IPS-18c (cell line): ENCODE results near the gene CHRDL2.
"Not testable (repeated sequence)": the region's sequence is repeated elsewhere in the genome, so short reads cannot be mapped to it uniquely, and the experiment has no call there.

Experiments
- H3K4me3 ChIP-seq: 2 replicates; pipeline ENCODE4 v1.7.0; 2013; ENCODE audit warnings: low read depth, mild to moderate bottlenecking, low read length, moderate library complexity; ENCODE audit not compliant: insufficient read depth
- H3K9me3 ChIP-seq: one replicate; pipeline ENCODE4 v1.6.1; 2013; ENCODE audit warnings: mild to moderate bottlenecking, low read length, moderate library complexity; ENCODE audit not compliant: control insufficient read depth, insufficient read depth

Gene CHRDL2

DNA sequence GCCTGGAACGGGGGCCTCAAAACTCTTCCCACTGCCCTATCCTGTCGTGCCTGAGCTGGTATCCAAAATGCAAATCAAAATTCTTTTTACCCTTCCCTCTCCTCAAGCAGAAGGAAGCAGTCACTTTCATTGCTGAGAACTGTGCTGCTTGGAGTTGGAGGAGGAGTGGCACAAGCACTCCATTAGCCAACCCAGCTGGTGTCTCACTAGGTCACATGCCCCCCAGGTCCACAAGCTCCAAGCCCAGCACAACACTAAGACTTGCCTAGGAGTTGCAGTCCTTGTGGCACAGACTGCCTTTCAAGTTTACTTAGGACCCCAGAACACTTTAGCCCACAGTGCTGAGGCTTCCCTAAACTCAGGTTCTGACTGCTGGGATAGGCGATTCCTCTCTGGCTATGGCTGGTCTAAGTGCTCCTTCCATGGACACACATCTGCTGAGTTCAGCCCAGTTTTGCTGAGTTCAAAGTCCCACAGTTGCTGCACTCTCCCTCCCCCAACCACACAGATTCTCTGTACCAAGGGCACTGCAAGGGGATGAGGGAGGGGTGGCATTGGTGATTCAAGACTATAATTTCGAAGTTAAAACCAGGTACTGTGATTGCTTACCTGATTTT lies 68.6 kb downstream of the CHRDL2 start:
- Histone ChIP-seq H3K4me3 (no peak overlapping the region), H3K9me3 (peaks cover 2% of the 10 kb centered on the region)

DNA sequence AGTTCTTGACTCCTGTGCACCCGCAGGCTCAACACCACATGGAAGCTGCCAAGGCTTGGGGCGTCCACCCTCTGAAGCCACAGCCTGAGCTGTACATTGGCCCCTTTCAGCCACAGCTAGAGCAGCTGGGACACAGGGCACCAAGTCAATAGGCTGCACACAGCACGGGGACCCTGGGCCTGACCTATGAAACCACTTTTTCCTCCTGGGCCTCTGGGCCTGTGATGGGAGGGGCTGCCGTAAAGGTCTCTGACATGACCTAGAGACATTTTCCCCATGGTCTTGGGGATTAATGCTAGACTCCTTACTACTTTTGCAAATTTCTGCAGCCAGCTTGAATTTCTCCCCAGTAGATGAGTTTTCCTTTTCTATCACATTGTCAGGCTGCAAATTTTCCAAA lies 72.1 kb downstream of the CHRDL2 start:
- H3K9me3 ChIP-seq = not testable (repeated sequence)

DNA sequence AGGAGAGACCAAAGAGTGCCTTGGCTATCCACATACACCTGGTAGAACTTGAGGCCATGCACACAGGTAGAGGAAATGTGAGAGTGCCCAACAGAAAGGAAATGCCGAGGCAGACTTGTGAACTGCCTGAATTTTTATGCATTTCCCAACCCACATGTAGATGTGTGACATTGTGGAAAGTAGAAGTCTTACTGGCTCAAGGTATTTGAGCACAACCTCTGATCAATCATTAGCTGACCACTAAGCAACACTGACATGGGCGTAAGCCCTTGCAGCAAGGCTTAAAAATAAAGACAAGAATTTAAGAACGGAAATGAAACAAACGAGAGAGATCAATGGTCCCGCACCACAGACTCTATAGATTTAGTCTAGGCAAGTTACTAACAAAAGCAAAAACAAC lies 76.2 kb downstream of the CHRDL2 start:
- no peak overlapping the region for H3K4me3 ChIP-seq
- H3K9me3 ChIP-seq = peaks cover 2% of the 10 kb centered on the region

More for the DNA sequence above, 72.1 kb downstream of the CHRDL2 start:
- H3K4me3 ChIP-seq = not testable (repeated sequence)

DNA sequence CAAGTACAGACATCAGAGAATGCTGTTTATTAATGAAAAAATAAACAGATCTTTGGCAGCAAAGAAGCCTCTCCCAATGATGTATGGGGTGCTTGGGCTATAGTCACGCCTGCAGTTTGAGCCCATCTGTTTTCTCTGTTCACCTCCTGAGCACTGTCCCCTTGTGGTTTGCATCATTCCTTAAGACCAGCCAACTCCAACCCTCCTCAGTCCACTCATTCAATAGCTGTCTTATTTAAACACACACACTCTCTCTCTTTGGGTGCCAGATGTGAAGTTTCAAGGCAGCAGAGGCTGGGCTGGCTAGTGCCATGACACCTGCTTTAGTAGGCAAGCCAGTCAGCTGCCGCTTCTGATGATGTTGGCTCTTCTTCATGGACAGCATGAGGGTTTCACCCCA lies 80.7 kb downstream of the CHRDL2 start:
- Histone ChIP-seq H3K4me3 (no peak overlapping the region), H3K9me3 (no peaks in the 10 kb centered on the region)

DNA sequence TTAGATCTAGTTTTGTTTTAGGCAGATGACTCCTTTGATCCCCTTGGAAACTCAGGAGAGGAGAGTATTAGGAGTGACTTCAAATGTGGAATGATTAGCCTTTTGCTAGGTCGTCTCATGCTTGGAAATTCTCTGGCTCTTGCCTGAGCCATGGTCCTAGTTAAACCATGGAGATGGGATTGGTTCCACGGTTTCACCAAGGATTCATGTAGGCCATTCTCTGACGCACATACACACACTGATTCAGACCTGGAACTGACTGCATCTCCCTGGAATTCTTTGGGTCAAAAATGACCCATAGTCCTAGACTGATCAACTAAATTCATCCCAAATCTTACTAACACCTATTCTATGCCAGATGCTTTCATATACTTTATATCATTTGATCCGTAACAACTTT lies 82.3 kb downstream of the CHRDL2 start:
- Histone ChIP-seq H3K4me3 (no peak overlapping the region), H3K9me3 (no peaks in the 10 kb centered on the region)

DNA sequence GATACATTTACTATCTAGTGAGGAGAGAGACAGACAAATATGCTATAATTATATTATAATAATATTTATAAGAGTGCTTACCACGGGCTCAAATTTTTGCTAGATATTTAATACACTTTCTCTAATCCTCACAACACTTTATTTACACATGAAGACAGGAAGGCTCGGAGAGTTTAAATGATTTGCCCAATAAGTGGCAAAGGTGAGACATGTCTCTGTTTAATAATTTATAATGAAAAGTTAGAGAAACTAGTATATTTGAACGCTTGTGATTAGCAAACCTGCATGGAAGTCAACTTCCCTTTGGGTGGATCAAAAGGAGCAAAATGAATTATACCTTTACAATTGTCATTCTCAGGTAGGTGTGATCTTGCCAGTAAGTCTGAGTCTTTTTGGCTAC lies 83.4 kb downstream of the CHRDL2 start:
- no peaks in the 10 kb centered on the region for H3K9me3 ChIP-seq
- H3K4me3 ChIP-seq = no peak overlapping the region

DNA sequence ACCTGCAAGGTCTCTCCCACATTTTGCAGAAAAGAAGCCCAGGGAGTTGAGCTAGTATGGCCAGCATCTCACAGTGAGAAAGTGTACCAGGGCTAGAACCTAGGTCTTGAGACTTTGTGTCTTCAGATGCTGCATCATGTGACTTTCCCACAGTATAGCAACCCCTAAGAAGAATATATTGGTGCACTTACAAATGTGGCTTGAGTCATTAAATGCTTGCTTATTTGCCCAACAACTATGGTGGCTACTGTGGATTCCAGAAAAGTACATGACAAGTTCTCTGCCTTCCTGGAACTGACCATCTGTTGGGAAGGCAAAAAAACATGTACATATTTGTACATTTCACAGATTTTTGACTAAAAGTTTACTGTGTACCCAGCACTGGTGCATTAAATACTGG lies 83.8 kb downstream of the CHRDL2 start:
- Histone ChIP-seq H3K9me3 (no peaks in the 10 kb centered on the region), H3K4me3 (no peak overlapping the region)

DNA sequence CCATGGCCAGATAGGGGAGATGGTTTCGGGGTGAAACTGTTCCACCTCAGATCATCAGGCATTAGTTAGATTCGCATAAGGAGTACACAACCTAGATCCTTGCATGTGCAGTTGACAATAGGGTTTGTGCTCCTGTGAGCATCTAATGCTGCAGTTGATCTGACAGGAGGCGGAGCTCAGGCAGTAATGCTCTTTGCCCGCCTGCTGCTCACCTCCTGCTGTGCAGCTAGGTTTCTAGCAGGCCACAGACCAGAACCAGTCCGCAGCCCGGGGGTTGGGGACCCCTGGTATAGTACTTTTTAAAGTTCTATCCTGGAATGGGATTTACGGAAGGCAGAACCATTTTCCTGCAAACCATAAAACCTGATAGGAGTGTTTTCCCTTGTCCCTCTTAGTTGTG lies 84.3 kb downstream of the CHRDL2 start:
- Histone ChIP-seq H3K9me3 (no peaks in the 10 kb centered on the region), H3K4me3 (no peak overlapping the region)
